ENCODE measurements around the gene LGALS14. TPM values are rescaled to one million over a fixed set of nuclear protein-coding genes. Genes with fewer than 3 reads are reported as not detected.

Gene LGALS14
- total and polyA plus RNA-seq, 10 of the 15 experiments (the other 5 are each of a cell fraction or from before 2014, with no cell fraction given): 5.1 to 34.6 (median 7.3) TPM

- no peak for TF ChIP-seq PKNOX1 (IDR thresholded peaks at IDR 0.05)
- no peak for TF ChIP-seq TCF12 (IDR thresholded peaks at IDR 0.05; ENCODE audit: low read depth, low read length)
- no peak for TF ChIP-seq BACH1 (IDR thresholded peaks at IDR 0.05; ENCODE audit: borderline replicate concordance)
- no peak for TF ChIP-seq CHD1 (IDR thresholded peaks at IDR 0.05; ENCODE audit: low read depth, low read length)
Measured at GRCh38 chr19:39733841-39734240, 29.6 kb downstream of the LGALS14 start (continued).

GRCh38 chr19:39735688-39736087 lies 31.4 kb downstream of the LGALS14 start:
- peak overlapping the region; percentile 9; the same call in 1 of the 2 replicates for H2AFZ ChIP-seq (ENCODE audit: control insufficient read depth, low read depth, low read length)
- H3K9me3 ChIP-seq (replicated peaks; ENCODE audit: control insufficient read depth, insufficient read depth, low read length): no peaks in the 10 kb centered on the region; the same call in 2 of the 3 replicates
- ChIA-PET POLR2A (interaction anchor here (0.6 kb wide), 2 partner anchors 83 to 237 kb away, joined by 3 read pairs; no protein-coding TSS in a partner anchor), CTCF (no interaction called here), SMC1A (ENCODE audit: uncharacterized antibody, unreplicated experiment) (interaction anchor here (1.0 to 1.8 kb wide), 2 partner anchors 9 to 32 kb away, joined by 4 to 5 read pairs; no protein-coding TSS in a partner anchor), RAD21 (ENCODE audit: unreplicated experiment) (no interaction called here)
- peak overlapping the region; percentile 59 for H3K4me2 ChIP-seq (ENCODE audit: control insufficient read depth, insufficient read depth)
- H3K4me3 ChIP-seq: no peak overlapping the region
- no peak for DNase-seq (ENCODE audit: low read depth, low spot score)
- ATAC-seq: no peak
- intact Hi-C loops (cut with micrococcal nuclease; ENCODE audit: unreplicated experiment): no loop called here
- H3K4me1 ChIP-seq (ENCODE audit: control insufficient read depth, insufficient read depth, low read length): peaks cover 14% of the 10 kb centered on the region
- FAIRE-seq: peak; percentile 83
- no peaks in the 10 kb centered on the region for H3K36me3 ChIP-seq (ENCODE audit: control insufficient read depth in 2 of 2, insufficient read depth in 2 of 2, low read length in 1 of 2)
- H3K9ac ChIP-seq (ENCODE audit: control insufficient read depth, insufficient read depth, low read length): no peak overlapping the region
- WGBS (ENCODE audit: insufficient coverage, insufficient replicate concordance, low lambda C conversion rate, missing lambda C conversion rate): 10% methylated on average over 3 of the region's 3 CpGs
- no peaks in the 10 kb centered on the region for H4K20me1 ChIP-seq (ENCODE audit: control insufficient read depth, insufficient read depth)
- peak overlapping the region; percentile 25; the same call in 1 of the 2 replicates for H3K27ac ChIP-seq (ENCODE audit: control insufficient read depth, insufficient read depth)
- BruUV-seq (replicated peaks): no TSS peak
- in situ Hi-C loops (cut with MboI): no loop called here
- H3K79me2 ChIP-seq (ENCODE audit: control insufficient read depth, insufficient read depth, low read length): no peaks in the 10 kb centered on the region
- no peaks in the 10 kb centered on the region for H3K27me3 ChIP-seq (replicated peaks in 1 of 2; ENCODE audit: control insufficient read depth in 2 of 2, insufficient read depth in 2 of 2, low read length in 1 of 2)
- TF ChIP-seq KDM1A (IDR thresholded peaks at IDR 0.05; ENCODE audit: borderline replicate concordance) (no peak), CEBPZ (IDR thresholded peaks at IDR 0.05; ENCODE audit: low read depth, low read length) (no peak), ZNF687 (IDR thresholded peaks at IDR 0.05) (no peak), RELA (IDR thresholded peaks at IDR 0.05; ENCODE audit: borderline replicate concordance, partially characterized antibody) (no peak), SREBF1 (IDR thresholded peaks at IDR 0.05; ENCODE audit: low read length) (no peak), KAT2A (conservative IDR thresholded peaks at IDR 0.05; ENCODE audit: control insufficient read depth, low read depth, low read length) (no peak), MTA2 (IDR thresholded peaks at IDR 0.05; ENCODE audit: low read depth) (no peak), NKRF (conservative IDR thresholded peaks at IDR 0.05) (no peak), WRNIP1 (IDR thresholded peaks at IDR 0.05; ENCODE audit: borderline replicate concordance, low read depth, low read length) (no peak)

Measured in GM12878 (cell line).